Heart left ventricle (tissue), 13 donors: ENCODE results near the gene B3GALT2.

Source experiments
- POLR2A ChIP-seq, 2 donors: fragments of 450-650 bp; IDR thresholded peaks; one replicate each; pipeline ENCODE4 v1.6.1; 2017; ENCODE audit warnings: antibody characterized with exemption in 2 of 2, mild to moderate bottlenecking in 2 of 2, moderate library complexity in 2 of 2
- TF ChIP-seq, protein P1 (sequence below), 12 donors: fragments of 200-600 bp; sonication (generic) in 4 of 12; IDR thresholded peaks; one replicate each; pipeline versions ENCODE4 v1.5.0 to v1.8.0; 2018 to 2022; ENCODE audit warnings: antibody characterized with exemption in 12 of 12, mild to moderate bottlenecking in 5 of 12
- donor health status: ischemic (EF 13 %, LVEDD 7.1; RV severe dilation, severe dysfunction).
- donor health status: DM: no; HTN: yes; CAD: no.
- donor health status: DM: no; HTN: no; CAD: no.
- donor health status: ischemic (EF 25% LVEDD 6.9; RV normal size, moderate dysfunction).
- donor health status: ischemic (EF 25% LVEDD 5.7; RV mildly dilated, moderate dysfunction).
- donor health status: ischemic (EF 35%, LVEDD 5.7; RV mildly dilated, moderate dysfunction).
- donor health status: nonischemic (EF 11% LVEDD 7.7; RV severe dilation, severe dysfunction).
- donor health status: DM: yes; HTN: yes; CAD: no.
- donor health status: PGD.
- donor health status: ischemic (EF 29% LVEDD 5.4; RV normal size, mild dysfunction).
- donor health status: nonischemic (EF 23%, LVEDD 6.1; RV moderate dilation, normal function).

DNA sequence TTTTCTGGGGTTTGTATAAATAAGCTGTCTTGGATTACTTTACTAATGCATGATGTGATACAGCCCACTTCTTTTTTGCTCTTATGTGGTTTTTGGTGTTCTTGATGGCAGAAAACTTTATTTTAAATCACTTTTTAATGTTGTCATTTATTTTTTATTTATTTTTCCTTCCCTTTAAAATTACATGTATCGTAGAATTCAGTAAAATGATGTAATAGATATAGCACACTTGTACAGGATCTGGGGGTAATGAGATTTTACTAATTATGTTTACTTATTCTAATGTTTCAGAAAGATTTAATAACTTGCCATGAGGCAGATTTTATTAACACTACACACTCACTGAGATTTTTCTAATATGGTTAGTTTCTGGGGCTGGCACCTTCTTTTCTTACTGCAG is 701 bp upstream of the B3GALT2 start:
- TF ChIP-seq POLR2A (IDR thresholded peaks at IDR 0.05), result no peak
- TF ChIP-seq, protein P1, sequence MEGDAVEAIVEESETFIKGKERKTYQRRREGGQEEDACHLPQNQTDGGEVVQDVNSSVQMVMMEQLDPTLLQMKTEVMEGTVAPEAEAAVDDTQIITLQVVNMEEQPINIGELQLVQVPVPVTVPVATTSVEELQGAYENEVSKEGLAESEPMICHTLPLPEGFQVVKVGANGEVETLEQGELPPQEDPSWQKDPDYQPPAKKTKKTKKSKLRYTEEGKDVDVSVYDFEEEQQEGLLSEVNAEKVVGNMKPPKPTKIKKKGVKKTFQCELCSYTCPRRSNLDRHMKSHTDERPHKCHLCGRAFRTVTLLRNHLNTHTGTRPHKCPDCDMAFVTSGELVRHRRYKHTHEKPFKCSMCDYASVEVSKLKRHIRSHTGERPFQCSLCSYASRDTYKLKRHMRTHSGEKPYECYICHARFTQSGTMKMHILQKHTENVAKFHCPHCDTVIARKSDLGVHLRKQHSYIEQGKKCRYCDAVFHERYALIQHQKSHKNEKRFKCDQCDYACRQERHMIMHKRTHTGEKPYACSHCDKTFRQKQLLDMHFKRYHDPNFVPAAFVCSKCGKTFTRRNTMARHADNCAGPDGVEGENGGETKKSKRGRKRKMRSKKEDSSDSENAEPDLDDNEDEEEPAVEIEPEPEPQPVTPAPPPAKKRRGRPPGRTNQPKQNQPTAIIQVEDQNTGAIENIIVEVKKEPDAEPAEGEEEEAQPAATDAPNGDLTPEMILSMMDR (IDR thresholded peaks at IDR 0.05), result no peak
